OCI-LY3 (cell line): Measurements from ENCODE around the gene KDM3B.

Source experiments
- H2AFZ ChIP-seq: fragments of 200-600, 300-600 bp; shearing (Covaris generic); 2 replicates; pipeline ENCODE4 v1.6.0; 2014; ENCODE audit warnings: antibody characterized with exemption, low read depth, low read length
- H3K27ac ChIP-seq: fragments of 200-600, 300-600 bp; sonication (generic); 2 replicates; pipeline ENCODE4 v1.5.1; 2014; ENCODE audit warnings: mild to moderate bottlenecking, low read length, moderate library complexity, mixed read lengths
- H3K27me3 ChIP-seq: fragments of 200-600, 300-600 bp; sonication (generic); 2 replicates; pipeline ENCODE4 v1.6.1; 2014; ENCODE audit warnings: low read depth, low read length, mixed read lengths
- H3K36me3 ChIP-seq: fragments of 200-600, 300-600 bp; sonication (generic); replicated peaks from 2 replicates; pipeline ENCODE3; 2014; ENCODE audit warnings: low read depth, low read length, mixed read lengths
- H3K4me1 ChIP-seq: fragments of 300-600, 200-600 bp; sonication (generic); 2 replicates; pipeline ENCODE4 v1.6.1; 2014; ENCODE audit warnings: low read length, mixed read lengths
- H3K4me2 ChIP-seq: fragments of 200-600, 300-600 bp; sonication (generic); 2 replicates; pipeline ENCODE4 v1.6.1; 2014; ENCODE audit warnings: low read length, mixed read lengths
- H3K4me3 ChIP-seq: fragments of 300-600, 200-600 bp; sonication (generic); 2 replicates; pipeline ENCODE4 v1.5.1; 2014; ENCODE audit warnings: antibody characterized with exemption, mild to moderate bottlenecking, low read length, moderate library complexity
- H3K79me2 ChIP-seq: fragments of 300-600, 200-600 bp; shearing (Covaris generic); 2 replicates; pipeline ENCODE4 v1.6.1; 2014; ENCODE audit warnings: mild to moderate bottlenecking, low read length, mixed read lengths
- H3K9ac ChIP-seq: fragments of 300-600, 200-600 bp; shearing (Covaris generic); 2 replicates; pipeline ENCODE4 v1.6.0; 2014; ENCODE audit warnings: mild to moderate bottlenecking, low read length, moderate library complexity
- H3K9me3 ChIP-seq: fragments of 200-600, 300-600 bp; shearing (Covaris generic); 2 replicates; pipeline ENCODE4 v1.6.1; 2014; ENCODE audit warnings: low read length, mixed read lengths; ENCODE audit not compliant: insufficient read depth
- H4K20me1 ChIP-seq: fragments of 200-600, 300-600 bp; sonication (generic); 2 replicates; pipeline ENCODE4 v1.6.1; 2016; ENCODE audit warnings: low read length, mixed read lengths; ENCODE audit not compliant: insufficient read depth
- EZH2phosphoT487 ChIP-seq: fragments of 200-600 bp; shearing (Covaris generic); IDR thresholded peaks from 2 replicates; pipeline ENCODE4 v1.6.1; 2018; ENCODE audit warnings: antibody characterized with exemption, mixed run types, low read depth
- TF ChIP-seq, protein P1 (sequence below): fragments of 200-600, 300-600 bp; sonication (generic); IDR thresholded peaks from 2 replicates; pipeline ENCODE4 v1.5.1; 2014; ENCODE audit warnings: antibody characterized with exemption, low read length, low read depth

Gene KDM3B

DNA sequence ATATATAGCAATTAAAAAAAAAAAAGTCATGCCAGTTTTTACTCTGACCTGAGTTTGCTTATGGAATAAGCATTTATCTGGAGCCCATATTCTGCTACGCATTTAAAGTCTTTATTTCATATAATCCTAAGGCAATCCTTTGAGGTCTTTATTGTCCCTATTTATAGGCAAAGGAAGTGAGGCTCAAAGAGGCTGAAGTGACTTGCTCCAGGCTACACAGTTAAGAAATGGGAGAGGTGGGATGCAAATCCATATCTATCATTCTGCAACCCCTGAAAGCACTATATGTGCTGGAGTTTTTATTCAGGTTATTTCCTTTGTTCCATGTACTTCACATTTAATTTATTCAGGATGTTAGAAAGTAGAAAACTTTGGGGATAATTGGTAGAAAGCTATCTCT lies 12.1 kb downstream of the KDM3B start:
- H3K4me1 ChIP-seq = peaks cover 19% of the 10 kb centered on the region
- H3K9ac ChIP-seq = no peak overlapping the region
- H3K4me3 ChIP-seq = no peak overlapping the region
- H3K9me3 ChIP-seq = no peaks in the 10 kb centered on the region
- peaks cover 97% of the 10 kb centered on the region for H3K79me2 ChIP-seq
- no peaks in the 10 kb centered on the region for H3K27me3 ChIP-seq
- H3K4me2 ChIP-seq = no peak overlapping the region
- no peaks in the 10 kb centered on the region for H3K36me3 ChIP-seq
- no peak overlapping the region for H3K27ac ChIP-seq
- H4K20me1 ChIP-seq = peaks cover 64% of the 10 kb centered on the region
- H2AFZ ChIP-seq = no peak overlapping the region
- TF ChIP-seq, protein P1, sequence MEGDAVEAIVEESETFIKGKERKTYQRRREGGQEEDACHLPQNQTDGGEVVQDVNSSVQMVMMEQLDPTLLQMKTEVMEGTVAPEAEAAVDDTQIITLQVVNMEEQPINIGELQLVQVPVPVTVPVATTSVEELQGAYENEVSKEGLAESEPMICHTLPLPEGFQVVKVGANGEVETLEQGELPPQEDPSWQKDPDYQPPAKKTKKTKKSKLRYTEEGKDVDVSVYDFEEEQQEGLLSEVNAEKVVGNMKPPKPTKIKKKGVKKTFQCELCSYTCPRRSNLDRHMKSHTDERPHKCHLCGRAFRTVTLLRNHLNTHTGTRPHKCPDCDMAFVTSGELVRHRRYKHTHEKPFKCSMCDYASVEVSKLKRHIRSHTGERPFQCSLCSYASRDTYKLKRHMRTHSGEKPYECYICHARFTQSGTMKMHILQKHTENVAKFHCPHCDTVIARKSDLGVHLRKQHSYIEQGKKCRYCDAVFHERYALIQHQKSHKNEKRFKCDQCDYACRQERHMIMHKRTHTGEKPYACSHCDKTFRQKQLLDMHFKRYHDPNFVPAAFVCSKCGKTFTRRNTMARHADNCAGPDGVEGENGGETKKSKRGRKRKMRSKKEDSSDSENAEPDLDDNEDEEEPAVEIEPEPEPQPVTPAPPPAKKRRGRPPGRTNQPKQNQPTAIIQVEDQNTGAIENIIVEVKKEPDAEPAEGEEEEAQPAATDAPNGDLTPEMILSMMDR = no peak
- TF ChIP-seq EZH2phosphoT487 = no peak

- H3K4me2 ChIP-seq = no peak overlapping the region
- no peak overlapping the region for H2AFZ ChIP-seq
- no peak overlapping the region for H3K27ac ChIP-seq
- H3K27me3 ChIP-seq = no peaks in the 10 kb centered on the region
- H3K4me1 ChIP-seq = peaks cover 42% of the 10 kb centered on the region
- H3K36me3 ChIP-seq = no peaks in the 10 kb centered on the region
- H3K9ac ChIP-seq = no peak overlapping the region
- no peaks in the 10 kb centered on the region for H3K9me3 ChIP-seq
- peaks cover 97% of the 10 kb centered on the region for H3K79me2 ChIP-seq
- peaks cover 62% of the 10 kb centered on the region for H4K20me1 ChIP-seq
- H3K4me3 ChIP-seq = no peak overlapping the region
- no peak for TF ChIP-seq EZH2phosphoT487
- TF ChIP-seq, protein P1 = no peak
Measured at GRCh38 chr5:138366632-138367382, 14.3 kb downstream of the KDM3B start.

DNA sequence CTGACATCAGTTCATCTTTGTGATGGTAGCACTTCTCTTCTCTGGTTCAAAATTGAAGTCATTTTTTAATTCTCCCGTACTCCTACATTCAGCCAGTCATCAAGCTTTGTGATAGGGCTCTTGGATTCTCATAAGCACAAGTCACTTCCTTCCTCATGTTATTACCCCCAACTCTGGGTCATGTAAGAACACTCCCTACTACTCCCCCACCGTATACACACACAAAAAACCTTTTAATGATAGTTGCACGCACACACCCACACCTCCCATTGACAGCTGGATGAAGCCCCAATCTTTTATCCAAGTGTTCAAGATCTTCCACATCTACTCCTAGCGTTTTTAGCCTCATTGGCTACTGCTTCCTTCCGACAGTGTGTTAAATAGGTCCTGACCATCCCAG lies 16.8 kb downstream of the KDM3B start:
- H3K79me2 ChIP-seq = peaks cover 90% of the 10 kb centered on the region

GRCh38 chr5:138369706-138370105 lies 17.2 kb downstream of the KDM3B start:
- Histone ChIP-seq H2AFZ (no peak overlapping the region), H3K27ac (peak overlapping the region; percentile 80), H3K4me2 (peak overlapping the region; percentile 80), H3K27me3 (no peaks in the 10 kb centered on the region), H3K4me1 (peaks cover 54% of the 10 kb centered on the region), H3K79me2 (peaks cover 86% of the 10 kb centered on the region), H3K9me3 (no peaks in the 10 kb centered on the region), H3K36me3 (peaks cover 7% of the 10 kb centered on the region), H3K4me3 (peak overlapping the region; percentile 59), H3K9ac (peak overlapping the region; percentile 19; the same call in 1 of the 2 replicates), H4K20me1 (peaks cover 60% of the 10 kb centered on the region)
- no peak for TF ChIP-seq EZH2phosphoT487
- TF ChIP-seq, protein P1 = no peak

More for the DNA sequence above, 16.8 kb downstream of the KDM3B start:
- Histone ChIP-seq H3K27me3 (no peaks in the 10 kb centered on the region), H2AFZ (no peak overlapping the region), H3K9ac (peak overlapping the region; percentile 19; the same call in 1 of the 2 replicates), H4K20me1 (peaks cover 65% of the 10 kb centered on the region), H3K4me3 (peak overlapping the region; percentile 59), H3K4me1 (peaks cover 54% of the 10 kb centered on the region), H3K9me3 (no peaks in the 10 kb centered on the region), H3K36me3 (peaks cover 4% of the 10 kb centered on the region), H3K4me2 (peak overlapping the region; percentile 80), H3K27ac (peak overlapping the region; percentile 80)
- TF ChIP-seq, protein P1 = no peak
- TF ChIP-seq EZH2phosphoT487 = no peak
